ENCODE data around the gene GALNT9. TPM values are rescaled to one million over a fixed set of nuclear protein-coding genes. Genes with fewer than 3 reads are reported as not detected.

The GALNT9 gene
- total RNA-seq, 1 experiment from 2014 or later = 2.6 TPM

GRCh38 chr12:132375747-132376463, 46.5 kb upstream of the GALNT9 start:
- no peaks in the 10 kb centered on the region for H3K36me3 ChIP-seq (ENCODE audit: control insufficient read depth in 1 of 2, insufficient read depth in 2 of 2, low read length in 2 of 2)
- no peak for DNase-seq (ENCODE audit: low read depth, low spot score)
- H3K9me3 ChIP-seq (ENCODE audit: control insufficient read depth in 1 of 2, insufficient read depth in 1 of 2, low read depth in 1 of 2, low read length in 2 of 2) = no peaks in the 10 kb centered on the region
- H3K27ac ChIP-seq (ENCODE audit: low read depth, low read length) = no peak overlapping the region
- H3K9me2 ChIP-seq (ENCODE audit: insufficient read depth) = no peaks in the 10 kb centered on the region
- peaks cover 2 to 4% of the 10 kb centered on the region in 2 experiments; a peak in 2 of 4 replicates for H3K4me1 ChIP-seq (ENCODE audit: control insufficient read depth in 1 of 2, insufficient read depth in 2 of 2, low read length in 2 of 2)
- no peak overlapping the region for H3K4me3 ChIP-seq (replicated peaks in 1 of 2; ENCODE audit: low read depth in 1 of 2, low read length in 2 of 2)
- H4K20me1 ChIP-seq (ENCODE audit: insufficient read depth) = no peaks in the 10 kb centered on the region
- no TSS peak for BruUV-seq (replicated peaks)
- H3K27me3 ChIP-seq (ENCODE audit: insufficient read depth, low read length) = peaks cover 40% of the 10 kb centered on the region
- H3K79me2 ChIP-seq (ENCODE audit: insufficient read depth, low read length) = no peaks in the 10 kb centered on the region
- ATAC-seq = no peak
- no peak for TF ChIP-seq POLR2A (IDR thresholded peaks at IDR 0.05; ENCODE audit: borderline replicate concordance, extremely low read depth, insufficient read depth, insufficient read length)
- no peak for TF ChIP-seq JUND (IDR thresholded peaks at IDR 0.05)
- no peak for TF ChIP-seq CEBPB (IDR thresholded peaks at IDR 0.05; ENCODE audit: low read depth)
- TF ChIP-seq POLR2AphosphoS5 (IDR thresholded peaks at IDR 0.05; ENCODE audit: low read depth, low read length) = no peak
- no peak for TF ChIP-seq FOSL1 (IDR thresholded peaks at IDR 0.05; ENCODE audit: low read depth)
- TF ChIP-seq REST (IDR thresholded peaks at IDR 0.05; ENCODE audit: low read depth) = no peak
- TF ChIP-seq EZH2phosphoT487 (IDR thresholded peaks at IDR 0.05; ENCODE audit: borderline replicate concordance) = no peak
- TF ChIP-seq EGR1 (IDR thresholded peaks at IDR 0.05; ENCODE audit: low read depth) = no peak
- no peak for TF ChIP-seq SIN3A (IDR thresholded peaks at IDR 0.05; ENCODE audit: low read depth)
- TF ChIP-seq ZBTB33 (IDR thresholded peaks at IDR 0.05; ENCODE audit: extremely low read depth, insufficient replicate concordance, low read length) = no peak
- no peak for TF ChIP-seq YY1 (IDR thresholded peaks at IDR 0.05; ENCODE audit: extremely low read depth, insufficient replicate concordance, low read depth, low read length)
- TF ChIP-seq ATF3 (IDR thresholded peaks at IDR 0.05) = no peak
- TF ChIP-seq ELF1 (IDR thresholded peaks at IDR 0.05; ENCODE audit: borderline replicate concordance, low read depth) = no peak
- no peak for TF ChIP-seq CBX3 (IDR thresholded peaks at IDR 0.05; ENCODE audit: low read depth)
- no peak for TF ChIP-seq SP1 (IDR thresholded peaks at IDR 0.05; ENCODE audit: low read depth)
- no peak overlapping the region for H3K9ac ChIP-seq (ENCODE audit: low read length)
- intact Hi-C loops (cut with micrococcal nuclease) = no loop called here
- H3K4me2 ChIP-seq (ENCODE audit: low read length) = no peak overlapping the region
- H2AFZ ChIP-seq (ENCODE audit: low read depth, low read length, poor library complexity, severe bottlenecking) = no peak overlapping the region
- RAD21 ChIA-PET (ENCODE audit: low non-redundant PET in 1 of 2, low total read pairs in 2 of 2, uncharacterized antibody in 2 of 2, unreplicated experiment in 2 of 2) = no interaction called here
- CTCF ChIA-PET = no interaction called here
- POLR2A ChIA-PET = no interaction called here

Data from HCT116 (cell line).